Loucy (cell line): ENCODE data around the gene MAPT.
"Not testable (repeated sequence)": the region's sequence is repeated elsewhere in the genome, so short reads cannot be mapped to it uniquely, and the experiment has no call there.

Experiments
- H2AFZ ChIP-seq: fragments of 200-600 bp; sonication (generic); 2 replicates; pipeline ENCODE4 v1.6.0; 2016; ENCODE audit warnings: antibody characterized with exemption, mild to moderate bottlenecking, low read length, moderate library complexity
- H3F3A ChIP-seq: fragments of 200-600 bp; 2 replicates; pipeline ENCODE4 v1.6.0; 2016; ENCODE audit warnings: antibody characterized with exemption, low read depth, mild to moderate bottlenecking
- H3K27me3 ChIP-seq: fragments of 200-600 bp; sonication (generic); 2 replicates; pipeline ENCODE4 v1.6.1; 2014; ENCODE audit warnings: low read length, mild to moderate bottlenecking; ENCODE audit not compliant: insufficient read depth, poor library complexity, severe bottlenecking
- H3K36me3 ChIP-seq: fragments of 200-600 bp; sonication (generic); 2 replicates; pipeline ENCODE4 v1.6.1; 2016; ENCODE audit warnings: low read length; ENCODE audit not compliant: insufficient read depth
- H3K4me1 ChIP-seq: fragments of 200-600 bp; sonication (generic); 2 replicates; pipeline ENCODE4 v1.5.1; 2014; ENCODE audit warnings: low read length, mild to moderate bottlenecking; ENCODE audit not compliant: insufficient read depth, poor library complexity, severe bottlenecking
- H3K4me2 ChIP-seq: fragments of 200-600 bp; sonication (generic); 2 replicates; pipeline ENCODE4 v1.6.0; 2014; ENCODE audit warnings: antibody characterized with exemption, low read length, low read depth, mild to moderate bottlenecking; ENCODE audit not compliant: poor library complexity, severe bottlenecking
- H3K4me3 ChIP-seq: fragments of 200-600 bp; sonication (generic); 2 replicates; pipeline ENCODE4 v1.5.1; 2014; ENCODE audit warnings: low read length, mild to moderate bottlenecking, mixed read lengths; ENCODE audit not compliant: poor library complexity, severe bottlenecking
- H3K79me2 ChIP-seq: fragments of 200-600 bp; sonication (generic); 2 replicates; pipeline ENCODE4 v1.6.1; 2014; ENCODE audit warnings: low read length; ENCODE audit not compliant: insufficient read depth
- H3K9ac ChIP-seq: fragments of 200-600 bp; sonication (generic); 2 replicates; pipeline ENCODE4 v1.6.0; 2014; ENCODE audit warnings: mild to moderate bottlenecking, low read depth, low read length, moderate library complexity; ENCODE audit not compliant: poor library complexity, severe bottlenecking
- H3K9me2 ChIP-seq: fragments of 200-600 bp; sonication (generic); replicated peaks from 2 replicates; pipeline ENCODE4 v1.6.1; 2016; ENCODE audit warnings: low read depth, low read length, mixed read lengths
- H3K9me3 ChIP-seq: fragments of 200-600 bp; sonication (generic); 2 replicates; pipeline ENCODE4 v1.6.1; 2014; ENCODE audit warnings: mild to moderate bottlenecking, antibody characterized with exemption, low read length, low read depth; ENCODE audit not compliant: insufficient read depth
- H4K20me1 ChIP-seq: fragments of 200-600 bp; sonication (generic); 2 replicates; pipeline ENCODE4 v1.6.0; 2014; ENCODE audit warnings: antibody characterized with exemption, low read length, mild to moderate bottlenecking; ENCODE audit not compliant: insufficient read depth, poor library complexity, severe bottlenecking
- EZH2phosphoT487 ChIP-seq: fragments of 200-600 bp; IDR thresholded peaks from 2 replicates; pipeline ENCODE4 v1.6.1; 2018; ENCODE audit warnings: antibody characterized with exemption, mild to moderate bottlenecking, moderate library complexity, borderline replicate concordance
- TF ChIP-seq, protein P1 (sequence below): fragments of 200-600 bp; sonication (generic); conservative IDR thresholded peaks from 2 replicates; pipeline ENCODE4 v1.5.1; 2014; ENCODE audit warnings: mild to moderate bottlenecking, antibody characterized with exemption, low read length

MAPT gene

DNA sequence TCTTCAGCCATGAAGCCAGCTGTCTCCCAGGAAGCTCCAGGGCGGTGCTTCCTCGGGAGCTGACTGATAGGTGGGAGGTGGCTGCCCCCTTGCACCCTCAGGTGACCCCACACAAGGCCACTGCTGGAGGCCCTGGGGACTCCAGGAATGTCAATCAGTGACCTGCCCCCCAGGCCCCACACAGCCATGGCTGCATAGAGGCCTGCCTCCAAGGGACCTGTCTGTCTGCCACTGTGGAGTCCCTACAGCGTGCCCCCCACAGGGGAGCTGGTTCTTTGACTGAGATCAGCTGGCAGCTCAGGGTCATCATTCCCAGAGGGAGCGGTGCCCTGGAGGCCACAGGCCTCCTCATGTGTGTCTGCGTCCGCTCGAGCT lies 118.8 kb downstream of the MAPT start:
- Histone ChIP-seq H3K4me1 (no peaks in the 10 kb centered on the region), H4K20me1 (no peaks in the 10 kb centered on the region), H3K9me3 (no peaks in the 10 kb centered on the region), H3K36me3 (no peaks in the 10 kb centered on the region), H3K79me2 (no peaks in the 10 kb centered on the region), H3K9ac (no peak overlapping the region), H3F3A (no peaks in the 10 kb centered on the region), H2AFZ (no peak overlapping the region), H3K4me3 (no peak overlapping the region), H3K27me3 (no peaks in the 10 kb centered on the region), H3K9me2 (no peaks in the 10 kb centered on the region), H3K4me2 (no peak overlapping the region)
- TF ChIP-seq, protein P1, sequence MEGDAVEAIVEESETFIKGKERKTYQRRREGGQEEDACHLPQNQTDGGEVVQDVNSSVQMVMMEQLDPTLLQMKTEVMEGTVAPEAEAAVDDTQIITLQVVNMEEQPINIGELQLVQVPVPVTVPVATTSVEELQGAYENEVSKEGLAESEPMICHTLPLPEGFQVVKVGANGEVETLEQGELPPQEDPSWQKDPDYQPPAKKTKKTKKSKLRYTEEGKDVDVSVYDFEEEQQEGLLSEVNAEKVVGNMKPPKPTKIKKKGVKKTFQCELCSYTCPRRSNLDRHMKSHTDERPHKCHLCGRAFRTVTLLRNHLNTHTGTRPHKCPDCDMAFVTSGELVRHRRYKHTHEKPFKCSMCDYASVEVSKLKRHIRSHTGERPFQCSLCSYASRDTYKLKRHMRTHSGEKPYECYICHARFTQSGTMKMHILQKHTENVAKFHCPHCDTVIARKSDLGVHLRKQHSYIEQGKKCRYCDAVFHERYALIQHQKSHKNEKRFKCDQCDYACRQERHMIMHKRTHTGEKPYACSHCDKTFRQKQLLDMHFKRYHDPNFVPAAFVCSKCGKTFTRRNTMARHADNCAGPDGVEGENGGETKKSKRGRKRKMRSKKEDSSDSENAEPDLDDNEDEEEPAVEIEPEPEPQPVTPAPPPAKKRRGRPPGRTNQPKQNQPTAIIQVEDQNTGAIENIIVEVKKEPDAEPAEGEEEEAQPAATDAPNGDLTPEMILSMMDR = no peak
- TF ChIP-seq EZH2phosphoT487 = no peak

DNA sequence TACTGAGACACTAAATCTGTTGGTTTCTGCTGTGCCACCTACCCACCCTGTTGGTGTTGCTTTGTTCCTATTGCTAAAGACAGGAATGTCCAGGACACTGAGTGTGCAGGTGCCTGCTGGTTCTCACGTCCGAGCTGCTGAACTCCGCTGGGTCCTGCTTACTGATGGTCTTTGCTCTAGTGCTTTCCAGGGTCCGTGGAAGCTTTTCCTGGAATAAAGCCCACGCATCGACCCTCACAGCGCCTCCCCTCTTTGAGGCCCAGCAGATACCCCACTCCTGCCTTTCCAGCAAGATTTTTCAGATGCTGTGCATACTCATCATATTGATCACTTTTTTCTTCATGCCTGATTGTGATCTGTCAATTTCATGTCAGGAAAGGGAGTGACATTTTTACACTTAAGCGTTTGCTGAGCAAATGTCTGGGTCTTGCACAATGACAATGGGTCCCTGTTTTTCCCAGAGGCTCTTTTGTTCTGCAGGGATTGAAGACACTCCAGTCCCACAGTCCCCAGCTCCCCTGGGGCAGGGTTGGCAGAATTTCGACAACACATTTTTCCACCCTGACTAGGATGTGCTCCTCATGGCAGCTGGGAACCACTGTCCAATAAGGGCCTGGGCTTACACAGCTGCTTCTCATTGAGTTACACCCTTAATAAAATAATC lies 119.3 kb downstream of the MAPT start:
- H3K4me1 ChIP-seq = no peaks in the 10 kb centered on the region
- H3K79me2 ChIP-seq = no peaks in the 10 kb centered on the region
- H3K9me3 ChIP-seq = no peaks in the 10 kb centered on the region
- H3K4me2 ChIP-seq = no peak overlapping the region
- no peaks in the 10 kb centered on the region for H3K9me2 ChIP-seq
- no peaks in the 10 kb centered on the region for H3K27me3 ChIP-seq
- no peaks in the 10 kb centered on the region for H4K20me1 ChIP-seq
- H3K4me3 ChIP-seq = no peak overlapping the region
- no peak for TF ChIP-seq EZH2phosphoT487
- TF ChIP-seq, protein P1 = no peak
- H3K9ac ChIP-seq = no peak overlapping the region
- H3F3A ChIP-seq = no peaks in the 10 kb centered on the region
- no peaks in the 10 kb centered on the region for H3K36me3 ChIP-seq
- no peak overlapping the region for H2AFZ ChIP-seq

DNA sequence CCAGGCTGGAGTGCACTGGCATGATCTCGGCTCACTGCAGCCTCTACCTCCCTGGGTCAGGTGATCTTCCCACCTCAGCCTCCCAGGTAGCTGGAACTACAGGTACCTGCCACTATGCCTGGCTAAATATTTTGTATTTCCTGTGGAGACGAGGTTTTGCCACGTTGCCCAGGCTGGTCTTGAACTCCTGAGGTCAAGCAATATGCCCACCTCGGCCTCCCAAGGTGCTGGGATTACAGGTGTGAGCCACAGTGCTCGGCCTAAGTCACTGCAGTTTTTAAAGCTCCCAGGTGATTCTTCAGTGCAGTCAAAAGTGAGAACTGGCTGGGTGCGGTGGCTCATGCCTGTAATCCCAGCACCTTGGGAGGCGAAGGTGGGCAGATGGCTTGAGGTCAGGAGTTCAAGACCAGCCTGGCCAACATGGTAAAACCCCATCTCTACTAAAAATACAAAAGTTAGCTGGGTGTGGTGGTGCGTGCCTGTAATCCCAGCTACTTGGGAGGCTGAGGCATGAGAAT lies 125.1 kb downstream of the MAPT start:
- H3K4me1 ChIP-seq, H3K4me2 ChIP-seq, H3K9me2 ChIP-seq, H3K9ac ChIP-seq, H3K36me3 ChIP-seq, H2AFZ ChIP-seq, H4K20me1 ChIP-seq, H3K79me2 ChIP-seq, H3K9me3 ChIP-seq, H3K27me3 ChIP-seq, H3F3A ChIP-seq, H3K4me3 ChIP-seq: not testable (repeated sequence)
